HepG2 (cell line): ENCODE measurements around the gene SERPINA9. TPM values are rescaled to one million over a fixed set of nuclear protein-coding genes. Genes with fewer than 3 reads are reported as not detected.

Experiments
- ATAC-seq: fragments of 200-7000 bp; cut with Tn5 transposase; 3 replicates; pipeline ENCODE4 v1.9.1; 2020; ENCODE audit warnings: mild to moderate bottlenecking, moderate library complexity
- BruUV-seq: library from RNA; stranded (reverse); fragments of 400-500 nt; replicated peaks from 2 replicates; lab custom pipeline; 2021; lab: Mats Ljungman, UMichigan
- CTCF ChIA-PET: fragments of 300-600 bp; formaldehyde crosslinking; extraction: SDS; loops from one replicate; lab custom pipeline; 2021; ENCODE audit warnings: low total read pairs, inconsistent platforms, low intra/inter-chr PET ratio; lab: Yijun Ruan, JAX
- POLR2A ChIA-PET: fragments of 350-600 bp; sonication (Branson Sonifier 250); formaldehyde crosslinking; loops from one replicate; lab custom pipeline; 2020; ENCODE audit warnings: antibody characterized with exemption, inconsistent platforms; lab: Yijun Ruan, JAX
- DNase-seq: peaks from one replicate; pipeline ENCODE4 v3.0.0-alpha.2; 2015; ENCODE audit warnings: low spot score
- FAIRE-seq: peaks from 3 replicates; lab custom pipeline; 2011; peaks lifted over from hg19 to GRCh38; lab: Jason Lieb, UNC
- H2AFZ ChIP-seq: one replicate; pipeline ENCODE4 v1.6.1; 2011; ENCODE audit warnings: low read length, inconsistent platforms
- H3K27ac ChIP-seq: fragments of 300-600 bp; 3 replicates; pipeline ENCODE4 v1.8.0; 2011; ENCODE audit warnings: mixed run types, mild to moderate bottlenecking, mixed read lengths, low read length, inconsistent platforms; ENCODE audit not compliant: insufficient read depth; ENCODE audit errors: extremely low read length
- H3K27me3 ChIP-seq, 2 experiments: fragments of 200-600 bp in 1 of 2; 2 replicates in 1 of 2; 3 replicates in 1 of 2; pipeline versions ENCODE4 v1.6.0 to v1.8.0; 2011; ENCODE audit warnings: low read length in 2 of 2, mild to moderate bottlenecking in 2 of 2, moderate library complexity in 2 of 2, inconsistent platforms in 1 of 2; ENCODE audit not compliant: insufficient read depth in 2 of 2, control insufficient read depth in 1 of 2
- H3K36me3 ChIP-seq, 2 experiments: fragments of 200-600 bp in 1 of 2; replicated peaks in 1 of 2; 2 replicates in 1 of 2; 3 replicates in 1 of 2; pipeline versions ENCODE4 v1.5.1 to v1.8.0; 2011; ENCODE audit warnings: low read length in 2 of 2, inconsistent platforms in 1 of 2; ENCODE audit not compliant: insufficient read depth in 2 of 2, control insufficient read depth in 1 of 2
- H3K4me1 ChIP-seq: 2 replicates; pipeline ENCODE4 v1.5.1; 2012; ENCODE audit warnings: low read length, inconsistent platforms; ENCODE audit not compliant: insufficient read depth
- H3K4me2 ChIP-seq: 2 replicates; pipeline ENCODE4 v1.6.0; 2011; ENCODE audit warnings: low read depth, low read length, inconsistent platforms
- H3K4me3 ChIP-seq, 3 experiments: fragments of 200-600 bp in 1 of 3; sonication (generic), shearing (Covaris generic) in 1 of 3; replicated peaks in 1 of 3; 2 replicates each; pipeline ENCODE4 v1.5.1; 2011 to 2016; ENCODE audit warnings: low read length in 3 of 3, inconsistent platforms in 2 of 3, low read depth in 2 of 3, mild to moderate bottlenecking in 2 of 3, control low read depth in 1 of 3, mixed read lengths in 1 of 3; ENCODE audit not compliant: insufficient read depth in 1 of 3
- H3K79me2 ChIP-seq: one replicate; pipeline ENCODE4 v1.6.1; 2011; ENCODE audit warnings: low read length, inconsistent platforms; ENCODE audit not compliant: insufficient read depth
- H3K9ac ChIP-seq: 2 replicates; pipeline ENCODE4 v1.6.0; 2011; ENCODE audit warnings: mild to moderate bottlenecking, low read depth, low read length, inconsistent platforms; ENCODE audit not compliant: insufficient read depth
- H3K9me3 ChIP-seq: 2 replicates; pipeline ENCODE4 v1.5.1; 2012; ENCODE audit warnings: mild to moderate bottlenecking, low read length
- H4K20me1 ChIP-seq: 2 replicates; pipeline ENCODE4 v1.6.0; 2011; ENCODE audit warnings: inconsistent platforms, mild to moderate bottlenecking, low read length, moderate library complexity; ENCODE audit not compliant: insufficient read depth
- ASH2L ChIP-seq: fragments of 300-600, 200-600 bp; sonication (generic); IDR thresholded peaks from 2 replicates; pipeline ENCODE4 v1.7.0; 2017; ENCODE audit warnings: low read depth, mild to moderate bottlenecking, moderate library complexity, mixed read lengths, low read length; ENCODE audit not compliant: insufficient read length
- IKZF4 ChIP-seq: sonication (generic); formaldehyde crosslinking; IDR thresholded peaks from 2 replicates; pipeline ENCODE4 v1.5.1; 2020; ENCODE audit warnings: borderline replicate concordance, mild to moderate bottlenecking, low read depth, missing genetic modification reagents; ENCODE audit errors: not compliant biosample characterization
- KDM3A ChIP-seq: IDR thresholded peaks from 2 replicates; pipeline ENCODE4 v1.6.1; 2018; ENCODE audit warnings: low read depth, missing compliant biosample characterization
- REPIN1 ChIP-seq: sonication (generic); formaldehyde crosslinking; IDR thresholded peaks from 2 replicates; pipeline ENCODE4 v1.8.0; 2022; ENCODE audit warnings: missing genetic modification reagents, low read depth, mild to moderate bottlenecking, borderline replicate concordance
- SAFB2 ChIP-seq: sonication (generic); formaldehyde crosslinking; IDR thresholded peaks from 2 replicates; pipeline ENCODE4 v1.5.1; 2020; ENCODE audit warnings: missing genetic modification reagents, low read depth, mild to moderate bottlenecking, borderline replicate concordance
- TCF12 ChIP-seq, 2 experiments: fragments of 450-650 bp in 1 of 2; sonication (generic) in 1 of 2; formaldehyde crosslinking in 1 of 2; IDR thresholded peaks; 2 replicates each; pipeline versions ENCODE4 v1.6.1 to v1.8.0; 2017 to 2022; ENCODE audit warnings: antibody characterized with exemption in 1 of 2, mild to moderate bottlenecking in 1 of 2, missing genetic modification reagents in 1 of 2, moderate library complexity in 1 of 2
- TOE1 ChIP-seq: sonication (generic); formaldehyde crosslinking; IDR thresholded peaks from 2 replicates; pipeline ENCODE4 v1.4.0; 2020; ENCODE audit warnings: mild to moderate bottlenecking, missing genetic modification reagents
- ZBTB14 ChIP-seq: sonication (generic); formaldehyde crosslinking; IDR thresholded peaks from 2 replicates; pipeline ENCODE4 v1.4.0; 2020; ENCODE audit warnings: missing genetic modification reagents
- ZBTB43 ChIP-seq: sonication (generic); formaldehyde crosslinking; conservative IDR thresholded peaks from 2 replicates; pipeline ENCODE4 v1.4.0; 2020; ENCODE audit warnings: missing genetic modification reagents
- ZNF264 ChIP-seq: sonication (generic); formaldehyde crosslinking; IDR thresholded peaks from 2 replicates; pipeline ENCODE4 v1.4.0; 2020; ENCODE audit warnings: missing genetic modification reagents
- WGBS: methylation state at CpG from one replicate; pipeline ENCODE4 v1.1.6; 2017; ENCODE audit warnings: low lambda C conversion rate; 5-methylcytosine and 5-hydroxymethylcytosine counted together
- in situ Hi-C: cut with HindIII; loops from 2 replicates; pipeline ENCODE4 v1.10.0; 2017; ENCODE audit warnings: low pct_unique_long_range_greater_than_20kb; ENCODE audit not compliant: extremely low pct_ligation_motif_present
- intact Hi-C: fragments of 100-400 bp; cut with micrococcal nuclease; formaldehyde crosslinking; loops from one replicate; pipeline ENCODE4 v1.10.0; 2022; ENCODE audit not compliant: unreplicated experiment
- polyA plus RNA-seq, 8 experiments: library from polyadenylated mRNA; depleted of rRNA in 3 of 8; stranded (reverse) in 7 of 8; unstranded in 1 of 8; fragments of >200 nt; fragmentation: Illumina TruSeq in 4 of 8; extraction: Trizol in 4 of 8; gene quantifications; 2 replicates each; pipeline versions ENCODE4 v1.2.1 to v1.2.3, GENCODE V29; 2011 to 2016; ENCODE audit warnings: low read depth in 4 of 8, missing spikeins in 1 of 8, mixed read lengths in 1 of 8; ENCODE audit not compliant: insufficient read depth in 1 of 8
- total RNA-seq, 5 experiments: library from RNA; depleted of rRNA; stranded (reverse); fragments of >200 nt; fragmentation: Illumina TruSeq; extraction: Trizol; gene quantifications; 2 replicates each; pipeline ENCODE4 v1.2.3, GENCODE V29; 2016; ENCODE audit warnings: low read depth in 1 of 5
- TF ChIP-seq, protein P1 (sequence below): sonication (generic); formaldehyde crosslinking; IDR thresholded peaks from 2 replicates; pipeline ENCODE4 v1.5.1; 2020; ENCODE audit warnings: mild to moderate bottlenecking, missing genetic modification reagents, moderate library complexity
- TF ChIP-seq, protein P2 (sequence below): sonication (generic); formaldehyde crosslinking; IDR thresholded peaks from 2 replicates; pipeline ENCODE4 v1.4.0; 2020; ENCODE audit warnings: mild to moderate bottlenecking, low read depth, missing genetic modification reagents

The SERPINA9 gene
- total and polyA plus RNA-seq, 2 of the 13 experiments (the other 11 are each of a cell fraction or from before 2014, with no cell fraction given): 0.21 TPM; not detected in 1

DNA sequence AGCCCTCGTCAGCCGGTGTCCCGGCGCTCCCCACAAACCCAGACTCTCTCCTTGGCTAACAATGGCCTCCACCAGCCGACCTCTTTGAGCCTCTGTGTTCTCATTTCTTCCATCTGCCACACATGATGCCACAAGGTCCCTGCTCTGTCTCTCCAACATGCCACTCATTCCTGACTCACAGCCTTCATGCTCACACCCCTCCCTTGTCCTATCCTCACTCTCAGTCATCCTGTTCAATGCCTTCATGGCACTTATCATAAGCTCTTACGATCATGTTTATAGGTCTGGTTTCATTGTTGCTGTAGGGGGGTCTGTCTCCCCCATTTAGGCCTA, 13.8 kb downstream of the SERPINA9 start:
- no peak for ATAC-seq
- ChIA-PET CTCF (no interaction called here), POLR2A (interaction anchor here (1.8 kb wide), 1 partner anchor 11 kb away, joined by 11 read pairs; no protein-coding TSS in a partner anchor)
- in situ Hi-C loops (no loop called here), intact Hi-C loops (no loop called here)
- H3K4me2 ChIP-seq: no peak overlapping the region
- no peaks in the 10 kb centered on the region for H4K20me1 ChIP-seq
- no peaks in the 10 kb centered on the region for H3K36me3 ChIP-seq
- WGBS: 91% methylated on average over 5 of the region's 6 CpGs
- TF ChIP-seq ASH2L: no peak
- no peak for TF ChIP-seq ZBTB43 (CRISPR knock-in tag)
- TF ChIP-seq IKZF4 (CRISPR knock-in tag): peak; percentile 43
- TF ChIP-seq, protein P1, sequence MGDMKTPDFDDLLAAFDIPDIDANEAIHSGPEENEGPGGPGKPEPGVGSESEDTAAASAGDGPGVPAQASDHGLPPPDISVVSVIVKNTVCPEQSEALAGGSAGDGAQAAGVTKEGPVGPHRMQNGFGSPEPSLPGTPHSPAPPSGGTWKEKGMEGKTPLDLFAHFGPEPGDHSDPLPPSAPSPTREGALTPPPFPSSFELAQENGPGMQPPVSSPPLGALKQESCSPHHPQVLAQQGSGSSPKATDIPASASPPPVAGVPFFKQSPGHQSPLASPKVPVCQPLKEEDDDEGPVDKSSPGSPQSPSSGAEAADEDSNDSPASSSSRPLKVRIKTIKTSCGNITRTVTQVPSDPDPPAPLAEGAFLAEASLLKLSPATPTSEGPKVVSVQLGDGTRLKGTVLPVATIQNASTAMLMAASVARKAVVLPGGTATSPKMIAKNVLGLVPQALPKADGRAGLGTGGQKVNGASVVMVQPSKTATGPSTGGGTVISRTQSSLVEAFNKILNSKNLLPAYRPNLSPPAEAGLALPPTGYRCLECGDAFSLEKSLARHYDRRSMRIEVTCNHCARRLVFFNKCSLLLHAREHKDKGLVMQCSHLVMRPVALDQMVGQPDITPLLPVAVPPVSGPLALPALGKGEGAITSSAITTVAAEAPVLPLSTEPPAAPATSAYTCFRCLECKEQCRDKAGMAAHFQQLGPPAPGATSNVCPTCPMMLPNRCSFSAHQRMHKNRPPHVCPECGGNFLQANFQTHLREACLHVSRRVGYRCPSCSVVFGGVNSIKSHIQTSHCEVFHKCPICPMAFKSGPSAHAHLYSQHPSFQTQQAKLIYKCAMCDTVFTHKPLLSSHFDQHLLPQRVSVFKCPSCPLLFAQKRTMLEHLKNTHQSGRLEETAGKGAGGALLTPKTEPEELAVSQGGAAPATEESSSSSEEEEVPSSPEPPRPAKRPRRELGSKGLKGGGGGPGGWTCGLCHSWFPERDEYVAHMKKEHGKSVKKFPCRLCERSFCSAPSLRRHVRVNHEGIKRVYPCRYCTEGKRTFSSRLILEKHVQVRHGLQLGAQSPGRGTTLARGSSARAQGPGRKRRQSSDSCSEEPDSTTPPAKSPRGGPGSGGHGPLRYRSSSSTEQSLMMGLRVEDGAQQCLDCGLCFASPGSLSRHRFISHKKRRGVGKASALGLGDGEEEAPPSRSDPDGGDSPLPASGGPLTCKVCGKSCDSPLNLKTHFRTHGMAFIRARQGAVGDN: peak; percentile 53; the same call in 1 of the 2 replicates
- TF ChIP-seq ZBTB14 (CRISPR knock-in tag): no peak
- TF ChIP-seq TCF12 (IDR thresholded peaks at IDR 0.05): no peak
- no peak for TF ChIP-seq TCF12 (CRISPR knock-in tag; IDR thresholded peaks at IDR 0.05)
- no peak for TF ChIP-seq ZNF264 (CRISPR knock-in tag)
- TF ChIP-seq, protein P2, sequence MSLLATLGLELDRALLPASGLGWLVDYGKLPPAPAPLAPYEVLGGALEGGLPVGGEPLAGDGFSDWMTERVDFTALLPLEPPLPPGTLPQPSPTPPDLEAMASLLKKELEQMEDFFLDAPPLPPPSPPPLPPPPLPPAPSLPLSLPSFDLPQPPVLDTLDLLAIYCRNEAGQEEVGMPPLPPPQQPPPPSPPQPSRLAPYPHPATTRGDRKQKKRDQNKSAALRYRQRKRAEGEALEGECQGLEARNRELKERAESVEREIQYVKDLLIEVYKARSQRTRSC (CRISPR knock-in tag): no peak
- no peak for TF ChIP-seq SAFB2 (CRISPR knock-in tag)
- no peak for TF ChIP-seq TOE1 (CRISPR knock-in tag)
- no peak for TF ChIP-seq KDM3A (CRISPR knock-in tag)
- TF ChIP-seq REPIN1: no peak
- H3K4me3 ChIP-seq: no peak overlapping the region
- BruUV-seq: no TSS peak
- H3K9ac ChIP-seq: no peak overlapping the region
- no peaks in the 10 kb centered on the region for H3K27me3 ChIP-seq
- H3K9me3 ChIP-seq: no peaks in the 10 kb centered on the region
- H3K4me1 ChIP-seq: peaks cover 95% of the 10 kb centered on the region
- peak overlapping the region; percentile 65 for H3K27ac ChIP-seq
- no peak overlapping the region for H2AFZ ChIP-seq
- no peak for DNase-seq
- no peak for FAIRE-seq
- H3K79me2 ChIP-seq: no peaks in the 10 kb centered on the region
